VCaP (cell line): Measurements from ENCODE around the gene WFDC13.
A peak's percentile ranks its signal among the peaks of the same experiment; 100 is the strongest.
"Not testable (repeated sequence)": the region's sequence is repeated elsewhere in the genome, so short reads cannot be mapped to it uniquely, and the experiment has no call there.

Experiments
- H3K27ac ChIP-seq: fragments of 450-650 bp; 2 replicates; pipeline ENCODE4 v1.5.1; 2017
- TF ChIP-seq, protein P1 (sequence below): fragments of 450-650 bp; conservative IDR thresholded peaks from 2 replicates; pipeline ENCODE4 v1.5.1; 2017; ENCODE audit warnings: mild to moderate bottlenecking, moderate library complexity

The WFDC13 gene

GRCh38 chr20:45704969-45705637 lies 3.3 kb downstream of the WFDC13 start, which contains the start of gene WFDC10B:
Gene WFDC10B (minus strand): TSS chr20:45705019. CDS start chr20:45685992, 19,027 bp downstream.
- TF ChIP-seq, protein P1, sequence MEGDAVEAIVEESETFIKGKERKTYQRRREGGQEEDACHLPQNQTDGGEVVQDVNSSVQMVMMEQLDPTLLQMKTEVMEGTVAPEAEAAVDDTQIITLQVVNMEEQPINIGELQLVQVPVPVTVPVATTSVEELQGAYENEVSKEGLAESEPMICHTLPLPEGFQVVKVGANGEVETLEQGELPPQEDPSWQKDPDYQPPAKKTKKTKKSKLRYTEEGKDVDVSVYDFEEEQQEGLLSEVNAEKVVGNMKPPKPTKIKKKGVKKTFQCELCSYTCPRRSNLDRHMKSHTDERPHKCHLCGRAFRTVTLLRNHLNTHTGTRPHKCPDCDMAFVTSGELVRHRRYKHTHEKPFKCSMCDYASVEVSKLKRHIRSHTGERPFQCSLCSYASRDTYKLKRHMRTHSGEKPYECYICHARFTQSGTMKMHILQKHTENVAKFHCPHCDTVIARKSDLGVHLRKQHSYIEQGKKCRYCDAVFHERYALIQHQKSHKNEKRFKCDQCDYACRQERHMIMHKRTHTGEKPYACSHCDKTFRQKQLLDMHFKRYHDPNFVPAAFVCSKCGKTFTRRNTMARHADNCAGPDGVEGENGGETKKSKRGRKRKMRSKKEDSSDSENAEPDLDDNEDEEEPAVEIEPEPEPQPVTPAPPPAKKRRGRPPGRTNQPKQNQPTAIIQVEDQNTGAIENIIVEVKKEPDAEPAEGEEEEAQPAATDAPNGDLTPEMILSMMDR: no peak
- H3K27ac ChIP-seq: peak within 1 kb of the TSS; percentile 20

GRCh38 chr20:45716141-45716688 lies 14.4 kb downstream of the WFDC13 start:
- not testable (repeated sequence) for H3K27ac ChIP-seq

DNA sequence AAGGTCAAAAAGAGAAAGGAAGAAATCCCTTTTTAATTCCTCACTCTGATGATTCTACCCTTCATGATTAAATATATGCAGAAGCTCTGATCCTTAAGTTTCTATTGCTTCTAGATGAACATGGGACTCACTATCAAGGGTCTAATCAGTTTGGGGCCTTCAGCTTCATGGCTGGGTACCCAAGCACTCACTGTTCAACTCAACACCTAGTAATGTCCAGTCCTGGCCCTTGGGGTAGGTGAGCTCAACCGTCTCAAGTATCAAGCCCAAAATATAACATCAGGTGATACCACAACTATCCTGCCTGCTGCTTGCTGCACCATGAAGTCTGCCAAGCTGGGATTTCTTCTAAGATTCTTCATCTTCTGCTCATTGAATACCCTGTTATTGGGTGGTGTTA lies 20.2 kb downstream of the WFDC13 start, which contains the start of gene SPINT4:
TSS of gene SPINT4 (plus strand) at position 301 of the 400 bp plus-strand sequence. CDS start at position 322, 21 bp downstream.
- H3K27ac ChIP-seq: no peak within 1 kb of the TSS
- TF ChIP-seq, protein P1: no peak

DNA sequence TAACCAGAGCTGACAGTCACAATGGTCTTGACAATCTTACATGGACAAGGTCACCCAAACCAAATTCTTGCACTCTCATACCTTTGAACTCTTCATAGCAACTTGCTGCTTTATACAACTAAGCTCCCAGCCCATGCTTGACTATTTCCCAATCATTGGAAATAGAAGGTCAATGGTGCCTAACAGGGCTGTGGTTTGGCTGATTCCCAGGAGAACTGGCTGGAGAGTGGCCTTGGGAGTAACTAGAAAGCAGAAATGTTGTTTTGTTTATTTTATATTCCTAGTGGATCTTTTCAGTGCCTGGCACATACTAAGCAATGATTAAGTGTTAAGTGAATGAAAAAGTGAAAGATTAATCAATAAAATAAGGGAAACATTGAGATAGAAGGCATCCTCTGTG lies 23.3 kb downstream of the WFDC13 start:
- H3K27ac ChIP-seq: no peak overlapping the region
- TF ChIP-seq, protein P1: no peak

DNA sequence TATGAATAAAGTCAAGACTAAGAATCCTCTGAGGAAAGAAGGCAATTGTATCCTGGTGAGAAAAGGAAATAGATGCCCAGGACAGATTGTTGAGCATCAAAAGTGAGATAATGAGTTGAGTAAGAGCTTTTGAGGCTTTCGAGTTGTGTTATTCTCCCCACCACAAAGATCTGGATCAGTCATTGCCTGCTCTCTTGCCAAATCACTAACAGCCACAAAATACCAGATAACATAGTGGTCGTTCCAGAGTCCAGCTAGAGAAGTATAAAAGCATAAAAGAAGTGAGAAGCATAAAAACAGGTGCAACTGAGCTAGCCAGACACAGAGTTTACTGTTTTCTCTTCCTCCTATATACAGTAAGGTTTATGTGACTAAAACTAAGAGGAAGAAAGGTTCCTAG lies 25.2 kb downstream of the WFDC13 start:
- no peak overlapping the region for H3K27ac ChIP-seq
- TF ChIP-seq, protein P1: no peak

- TF ChIP-seq, protein P1: no peak
Observed at GRCh38 chr20:45732199-45732598, 30.4 kb downstream of the WFDC13 start.

GRCh38 chr20:45735552-45735951 lies 33.7 kb downstream of the WFDC13 start:
- no peak overlapping the region for H3K27ac ChIP-seq
- TF ChIP-seq, protein P1: no peak

More at GRCh38 chr20:45732199-45732598, 30.4 kb downstream of the WFDC13 start:
- no peak overlapping the region for H3K27ac ChIP-seq

DNA sequence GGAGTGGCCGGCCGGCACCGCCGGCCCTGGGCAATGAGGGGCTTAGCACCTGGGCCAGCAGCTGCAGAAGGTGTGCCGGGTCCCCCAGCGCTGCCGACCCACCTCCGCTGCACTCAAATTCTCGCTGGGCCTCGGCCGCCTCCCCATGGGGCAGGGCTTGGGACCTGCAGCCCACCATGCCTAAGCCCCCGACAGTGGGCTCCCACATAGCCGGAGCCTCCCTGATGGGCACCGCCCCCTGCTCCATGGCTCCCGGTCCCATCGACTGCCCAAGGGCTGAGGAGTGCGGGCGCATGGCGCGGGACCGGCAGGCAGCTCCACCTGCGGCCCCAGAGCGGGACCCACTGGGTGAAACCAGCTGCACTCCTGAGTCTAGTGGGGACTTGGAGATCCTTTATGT lies 34.1 kb downstream of the WFDC13 start:
- TF ChIP-seq, protein P1: no peak

More for the DNA sequence above, 34.1 kb downstream of the WFDC13 start:
- no peak overlapping the region for H3K27ac ChIP-seq
